NCI-H526 treated with DMSO at 0.1 percent for 48 hours (cell line): ENCODE results near the gene DIRAS1.
A peak's percentile ranks its signal among the peaks of the same experiment; 100 is the strongest.
"Not testable (repeated sequence)": the region's sequence is repeated elsewhere in the genome, so short reads cannot be mapped to it uniquely, and the experiment has no call there.

Experiments used
- DNase-seq: peaks from one replicate; lab custom pipeline; 2025; lab: John Stamatoyannopoulos, UW

Gene DIRAS1

GRCh38 chr19:2711172-2711874 lies 9.8 kb downstream of the DIRAS1 start:
- no peak for DNase-seq

- DNase-seq, result no peak
Observed at GRCh38 chr19:2706251-2706650, 14.9 kb downstream of the DIRAS1 start.

GRCh38 chr19:2703691-2704216 lies 17.4 kb downstream of the DIRAS1 start:
- no peak for DNase-seq

- no peak for DNase-seq
Observed at GRCh38 chr19:2703077-2703437, 18.1 kb downstream of the DIRAS1 start.

- peak; percentile 11 for DNase-seq
Observed at GRCh38 chr19:2702170-2703076, 18.7 kb downstream of the DIRAS1 start, which contains the start of gene GNG7. GNG7 (minus strand) TSS chr19:2702694; CDS start chr19:2520688, 182,006 bp downstream.

- DNase-seq, result no peak
Observed at GRCh38 chr19:2701361-2702169, 19.6 kb downstream of the DIRAS1 start.

GRCh38 chr19:2700660-2701360 lies 20.4 kb downstream of the DIRAS1 start:
- DNase-seq, result no peak

- DNase-seq, result no peak
Observed at GRCh38 chr19:2699413-2700140, 21.6 kb downstream of the DIRAS1 start.

- no peak for DNase-seq
Observed at GRCh38 chr19:2694196-2694595, 27.0 kb downstream of the DIRAS1 start.

- no peak for DNase-seq
Observed at GRCh38 chr19:2693492-2694160, 27.5 kb downstream of the DIRAS1 start.

GRCh38 chr19:2691951-2692350 lies 29.2 kb downstream of the DIRAS1 start:
- DNase-seq, result no peak

- DNase-seq, result no peak
Observed at GRCh38 chr19:2690856-2691255, 30.3 kb downstream of the DIRAS1 start.

GRCh38 chr19:2686360-2686759 lies 34.8 kb downstream of the DIRAS1 start:
- no peak for DNase-seq

GRCh38 chr19:2685204-2685704 lies 35.9 kb downstream of the DIRAS1 start:
- no peak for DNase-seq

GRCh38 chr19:2683430-2684003 lies 37.7 kb downstream of the DIRAS1 start:
- DNase-seq, result no peak

GRCh38 chr19:2680808-2681207 lies 40.4 kb downstream of the DIRAS1 start:
- DNase-seq, result no peak

- DNase-seq, result no peak
Observed at GRCh38 chr19:2679439-2679838, 41.7 kb downstream of the DIRAS1 start.

- not testable (repeated sequence) for DNase-seq
Observed at GRCh38 chr19:2678948-2679347, 42.2 kb downstream of the DIRAS1 start.

- DNase-seq, result no peak
Observed at GRCh38 chr19:2678044-2678671, 43.0 kb downstream of the DIRAS1 start.
